WTC11 (cell line): ENCODE measurements around the gene TMPRSS2. TPM values are rescaled to one million over a fixed set of nuclear protein-coding genes. Genes with fewer than 3 reads are reported as not detected.
A peak's percentile ranks its signal among the peaks of the same experiment; 100 is the strongest.

Experiments
- ATAC-seq: fragments of 200-7000 bp; cut with Tn5 transposase; 2 replicates; pipeline ENCODE4 v1.10.0; 2021; ENCODE audit warnings: mild to moderate bottlenecking, moderate library complexity
- CTCF ChIA-PET: fragments of 300-600 bp; sonication (Branson Sonifier 250); formaldehyde crosslinking; loops from one replicate; lab custom pipeline; 2021; ENCODE audit warnings: antibody characterized with exemption; lab: Charles Lee
- POLR2A ChIA-PET: fragments of 350-600 bp; sonication (Branson Sonifier 250); formaldehyde crosslinking; loops from one replicate; lab custom pipeline; 2021; ENCODE audit warnings: antibody characterized with exemption; lab: Charles Lee
- DNase-seq: peaks from one replicate; pipeline ENCODE4 v3.0.0; 2021; ENCODE audit warnings: low spot score
- H3K27ac Mint-ChIP-seq: 2 replicates; pipeline ENCODE4 v1.8.0; 2021; ENCODE audit warnings: mixed read lengths
- H3K27me3 Mint-ChIP-seq: 2 replicates; pipeline ENCODE4 v1.8.0; 2021; ENCODE audit warnings: low read depth, mild to moderate bottlenecking, moderate library complexity, mixed read lengths
- H3K36me3 Mint-ChIP-seq: 2 replicates; pipeline ENCODE4 v1.8.0; 2021; ENCODE audit warnings: mixed read lengths
- H3K4me1 Mint-ChIP-seq: 2 replicates; pipeline ENCODE4 v1.8.0; 2022; ENCODE audit warnings: mixed read lengths
- H3K4me3 Mint-ChIP-seq: 2 replicates; pipeline ENCODE4 v1.8.0; 2021; ENCODE audit warnings: mild to moderate bottlenecking, moderate library complexity, mixed read lengths
- H3K9me3 Mint-ChIP-seq: 2 replicates; pipeline ENCODE4 v1.8.0; 2021; ENCODE audit warnings: mixed read lengths
- CBFB ChIP-seq: sonication (generic); formaldehyde crosslinking; IDR thresholded peaks from 2 replicates; pipeline ENCODE4 v1.8.1; 2022; ENCODE audit warnings: mild to moderate bottlenecking, low read depth, missing genetic modification reagents
- CREB1 ChIP-seq: sonication (generic); formaldehyde crosslinking; IDR thresholded peaks from 2 replicates; pipeline ENCODE4 v1.8.0; 2023; ENCODE audit warnings: mild to moderate bottlenecking, missing genetic modification reagents
- ETV6 ChIP-seq: sonication (generic); formaldehyde crosslinking; IDR thresholded peaks from 2 replicates; pipeline ENCODE4 v1.8.1; 2022; ENCODE audit warnings: mild to moderate bottlenecking, missing genetic modification reagents
- FOXK1 ChIP-seq: sonication (generic); formaldehyde crosslinking; IDR thresholded peaks from 2 replicates; pipeline ENCODE4 v1.8.0; 2022; ENCODE audit warnings: mild to moderate bottlenecking, moderate library complexity, missing genetic modification reagents
- FOXP1 ChIP-seq: sonication (generic); formaldehyde crosslinking; IDR thresholded peaks from 2 replicates; pipeline ENCODE4 v1.8.0; 2022; ENCODE audit warnings: missing genetic modification reagents, mild to moderate bottlenecking, moderate library complexity, borderline replicate concordance
- JUN ChIP-seq: sonication (generic); formaldehyde crosslinking; IDR thresholded peaks from 2 replicates; pipeline ENCODE4 v1.8.0; 2023; ENCODE audit warnings: mild to moderate bottlenecking, missing genetic modification reagents
- PRRX2 ChIP-seq: fragments of 250-450 bp; sonication (Bioruptor Pico); IDR thresholded peaks from 2 replicates; pipeline ENCODE4 v1.8.0; 2021; ENCODE audit warnings: mild to moderate bottlenecking
- SP1 ChIP-seq: sonication (generic); formaldehyde crosslinking; conservative IDR thresholded peaks from 2 replicates; pipeline ENCODE4 v1.8.1; 2022; ENCODE audit warnings: missing genetic modification reagents
- USF2 ChIP-seq: sonication (generic); formaldehyde crosslinking; IDR thresholded peaks from 2 replicates; pipeline ENCODE4 v1.8.1; 2023; ENCODE audit warnings: mild to moderate bottlenecking, missing genetic modification reagents, moderate library complexity
- ZNF121 ChIP-seq: sonication (generic); formaldehyde crosslinking; IDR thresholded peaks from 2 replicates; pipeline ENCODE4 v1.8.0; 2023; ENCODE audit warnings: missing genetic modification reagents
- ZNF317 ChIP-seq: sonication (generic); formaldehyde crosslinking; IDR thresholded peaks from 2 replicates; pipeline ENCODE4 v1.8.1; 2023; ENCODE audit warnings: low read depth, mild to moderate bottlenecking, moderate library complexity, missing genetic modification reagents, borderline replicate concordance
- ZNF425 ChIP-seq: fragments of 250-450 bp; sonication (Bioruptor Pico); conservative IDR thresholded peaks from 2 replicates; pipeline ENCODE4 v1.9.0; 2021; ENCODE audit warnings: mild to moderate bottlenecking
- ZNF532 ChIP-seq: fragments of 250-450 bp; sonication (Bioruptor Pico); IDR thresholded peaks from 2 replicates; pipeline ENCODE4 v1.9.0; 2021; ENCODE audit warnings: mild to moderate bottlenecking, borderline replicate concordance
- total RNA-seq: library from RNA; stranded (reverse); gene quantifications from 3 replicates; pipeline ENCODE4 v1.2.3, GENCODE V29; 2021
- TF ChIP-seq, protein P1 (sequence below): sonication (generic); formaldehyde crosslinking; IDR thresholded peaks from 2 replicates; pipeline ENCODE4 v1.8.0; 2022; ENCODE audit warnings: mild to moderate bottlenecking, missing genetic modification reagents
- TF ChIP-seq, protein P2 (sequence below): sonication (generic); formaldehyde crosslinking; IDR thresholded peaks from 2 replicates; pipeline ENCODE4 v1.8.0; 2023; ENCODE audit warnings: mild to moderate bottlenecking, missing genetic modification reagents

TMPRSS2 gene
- total RNA-seq, 1 experiment from 2014 or later, result 8.5 TPM

GRCh38 chr21:41479686-41480085 is 28.3 kb downstream of the TMPRSS2 start:
- Mint-ChIP-seq H3K36me3 (no peaks in the 10 kb centered on the region), H3K27ac (peak overlapping the region; percentile 41; the same call in 1 of the 2 replicates), H3K4me1 (peaks cover 46% of the 10 kb centered on the region), H3K9me3 (no peaks in the 10 kb centered on the region), H3K27me3 (no peaks in the 10 kb centered on the region), H3K4me3 (no peak overlapping the region)
- ATAC-seq (no peak), DNase-seq (no peak)
- POLR2A ChIA-PET, result no interaction called here
- CTCF ChIA-PET, result interaction anchor here (0.6 to 2.4 kb wide), 4 partner anchors 12 to 196 kb away, joined by 3 to 6 read pairs (median 4); no protein-coding TSS in a partner anchor
- TF ChIP-seq CBFB (no peak), SP1 (CRISPR knock-in tag) (no peak), JUN (CRISPR knock-in tag) (no peak), ZNF317 (no peak), PRRX2 (CRISPR knock-in tag) (no peak), FOXP1 (CRISPR knock-in tag) (no peak)
- TF ChIP-seq, protein P1, sequence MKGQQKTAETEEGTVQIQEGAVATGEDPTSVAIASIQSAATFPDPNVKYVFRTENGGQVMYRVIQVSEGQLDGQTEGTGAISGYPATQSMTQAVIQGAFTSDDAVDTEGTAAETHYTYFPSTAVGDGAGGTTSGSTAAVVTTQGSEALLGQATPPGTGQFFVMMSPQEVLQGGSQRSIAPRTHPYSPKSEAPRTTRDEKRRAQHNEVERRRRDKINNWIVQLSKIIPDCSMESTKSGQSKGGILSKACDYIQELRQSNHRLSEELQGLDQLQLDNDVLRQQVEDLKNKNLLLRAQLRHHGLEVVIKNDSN (CRISPR knock-in tag), result no peak

DNA sequence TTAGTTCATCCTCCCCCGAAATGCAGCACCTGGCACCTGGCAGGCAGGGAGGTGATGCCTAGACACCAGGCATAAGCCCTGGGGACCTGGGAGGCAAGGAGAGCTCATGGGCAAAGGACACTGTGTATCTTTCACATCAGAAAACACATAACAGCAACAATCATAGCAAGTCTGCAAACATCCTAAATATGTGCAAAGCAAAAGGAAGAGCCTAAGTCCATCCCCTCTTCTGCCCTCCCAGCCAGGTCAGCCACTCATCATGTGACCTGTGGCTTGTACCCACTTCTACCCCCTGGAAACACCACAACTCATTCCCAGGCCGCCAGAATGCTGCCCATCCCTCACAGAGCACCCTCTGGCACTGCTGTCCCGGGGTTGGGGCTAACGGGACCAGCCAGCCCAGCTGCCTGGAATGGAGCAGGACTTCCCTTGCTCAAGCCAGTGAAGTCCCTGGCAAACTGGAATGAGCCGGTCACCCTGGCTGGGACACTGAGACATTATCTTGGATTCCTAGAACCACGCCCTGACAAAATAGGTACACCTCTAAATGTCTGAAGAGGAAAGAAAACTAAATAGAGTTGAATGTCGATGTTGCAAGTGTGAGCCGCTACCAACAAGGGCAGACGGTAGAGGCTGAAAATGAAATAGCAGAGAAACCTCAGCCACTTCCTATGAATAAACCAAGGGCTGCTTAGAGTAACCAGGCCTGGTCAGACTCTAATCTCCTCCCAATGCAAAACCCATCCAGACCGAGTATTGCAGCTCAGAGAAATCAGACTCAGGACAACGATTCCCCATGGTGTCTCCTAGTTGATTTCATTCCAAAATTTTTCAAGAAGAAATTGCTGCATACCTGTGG is 29.4 kb downstream of the TMPRSS2 start:
- TF ChIP-seq ZNF425, result no peak
- peak; percentile 65 for TF ChIP-seq USF2
- TF ChIP-seq, protein P1 (CRISPR knock-in tag), result 0 out of 2 replicates have a peak, but pooled peaks have one; percentile 22
- no peaks in the 10 kb centered on the region for H3K36me3 Mint-ChIP-seq
- ChIA-PET CTCF (interaction anchor here (1.7 to 2.4 kb wide), 3 partner anchors 18 to 195 kb away, joined by 3 to 6 read pairs (median 4); no protein-coding TSS in a partner anchor), POLR2A (no interaction called here)
- H3K4me1 Mint-ChIP-seq, result peaks cover 46% of the 10 kb centered on the region
- peak overlapping the region; percentile 94 for H3K27ac Mint-ChIP-seq
- H3K9me3 Mint-ChIP-seq, result no peaks in the 10 kb centered on the region
- DNase-seq, result peak; percentile 24
- peak; percentile 14 for ATAC-seq
- H3K4me3 Mint-ChIP-seq, result no peak overlapping the region; the same call in 1 of the 2 replicates
- H3K27me3 Mint-ChIP-seq, result no peaks in the 10 kb centered on the region

DNA sequence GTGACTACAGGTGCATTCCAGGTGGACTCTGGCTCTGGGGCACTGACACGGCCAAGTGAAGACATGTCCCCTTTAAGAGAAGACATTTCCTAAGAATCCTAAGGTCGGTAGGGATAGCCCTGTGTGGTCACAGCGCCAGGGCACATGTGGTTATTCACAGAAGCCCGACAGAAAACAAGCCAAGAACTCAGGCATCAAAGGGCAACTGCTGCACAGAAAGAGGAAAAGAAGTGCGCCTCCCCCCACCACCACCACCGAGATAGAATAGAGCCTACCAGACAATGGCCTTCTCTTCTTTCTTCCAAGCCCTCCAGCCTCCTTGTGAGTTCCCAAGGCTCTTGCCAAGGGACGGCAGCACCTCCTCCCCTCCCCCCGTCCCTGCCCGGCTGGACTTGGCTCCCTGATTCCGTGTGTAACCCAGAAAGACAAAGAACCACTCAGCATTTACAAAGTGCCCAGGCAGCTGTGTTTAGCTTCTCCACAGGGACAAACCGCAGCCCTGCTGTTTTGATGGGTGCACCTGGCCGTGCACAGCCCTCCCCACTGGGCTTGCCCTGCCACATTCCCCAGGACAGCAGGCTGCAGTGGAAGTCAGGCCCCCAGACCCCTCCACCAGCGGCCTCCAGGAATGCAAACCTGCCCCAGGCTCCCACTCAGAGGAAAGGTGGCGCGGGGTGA is 30.2 kb downstream of the TMPRSS2 start:
- POLR2A ChIA-PET, result no interaction called here
- peak overlapping the region; percentile 42 for H3K4me3 Mint-ChIP-seq
- DNase-seq (peak; percentile 61), ATAC-seq (peak; percentile 75)
- H3K27me3 Mint-ChIP-seq, result no peaks in the 10 kb centered on the region
- H3K27ac Mint-ChIP-seq, result peak overlapping the region; percentile 94
- H3K4me1 Mint-ChIP-seq, result peaks cover 46% of the 10 kb centered on the region
- CTCF ChIA-PET, result interaction anchor here (1.1 to 2.4 kb wide), 3 partner anchors 66 to 194 kb away, joined by 4 to 6 read pairs (median 4); no protein-coding TSS in a partner anchor
- H3K36me3 Mint-ChIP-seq, result no peaks in the 10 kb centered on the region
- no peaks in the 10 kb centered on the region for H3K9me3 Mint-ChIP-seq
- TF ChIP-seq CBFB (0 out of 2 replicates have a peak, but pooled peaks have one; percentile 57), ETV6 (CRISPR knock-in tag) (peak; percentile 37; the same call in 1 of the 2 replicates), FOXP1 (CRISPR knock-in tag) (peak; percentile 76; the same call in 1 of the 2 replicates), CREB1 (CRISPR knock-in tag) (no peak), ZNF532 (CRISPR knock-in tag) (no peak), ZNF121 (no peak), FOXK1 (CRISPR knock-in tag) (peak; percentile 52; the same call in 1 of the 2 replicates)
- TF ChIP-seq, protein P2, sequence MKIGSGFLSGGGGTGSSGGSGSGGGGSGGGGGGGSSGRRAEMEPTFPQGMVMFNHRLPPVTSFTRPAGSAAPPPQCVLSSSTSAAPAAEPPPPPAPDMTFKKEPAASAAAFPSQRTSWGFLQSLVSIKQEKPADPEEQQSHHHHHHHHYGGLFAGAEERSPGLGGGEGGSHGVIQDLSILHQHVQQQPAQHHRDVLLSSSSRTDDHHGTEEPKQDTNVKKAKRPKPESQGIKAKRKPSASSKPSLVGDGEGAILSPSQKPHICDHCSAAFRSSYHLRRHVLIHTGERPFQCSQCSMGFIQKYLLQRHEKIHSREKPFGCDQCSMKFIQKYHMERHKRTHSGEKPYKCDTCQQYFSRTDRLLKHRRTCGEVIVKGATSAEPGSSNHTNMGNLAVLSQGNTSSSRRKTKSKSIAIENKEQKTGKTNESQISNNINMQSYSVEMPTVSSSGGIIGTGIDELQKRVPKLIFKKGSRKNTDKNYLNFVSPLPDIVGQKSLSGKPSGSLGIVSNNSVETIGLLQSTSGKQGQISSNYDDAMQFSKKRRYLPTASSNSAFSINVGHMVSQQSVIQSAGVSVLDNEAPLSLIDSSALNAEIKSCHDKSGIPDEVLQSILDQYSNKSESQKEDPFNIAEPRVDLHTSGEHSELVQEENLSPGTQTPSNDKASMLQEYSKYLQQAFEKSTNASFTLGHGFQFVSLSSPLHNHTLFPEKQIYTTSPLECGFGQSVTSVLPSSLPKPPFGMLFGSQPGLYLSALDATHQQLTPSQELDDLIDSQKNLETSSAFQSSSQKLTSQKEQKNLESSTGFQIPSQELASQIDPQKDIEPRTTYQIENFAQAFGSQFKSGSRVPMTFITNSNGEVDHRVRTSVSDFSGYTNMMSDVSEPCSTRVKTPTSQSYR (CRISPR knock-in tag), result peak; percentile 95; the same call in 1 of the 2 replicates
